ENCODE results near the gene CHD1. TPM values are rescaled to one million over a fixed set of nuclear protein-coding genes. Genes with fewer than 3 reads are reported as not detected.

CHD1 gene
- total RNA-seq, 1 donor from 2014 or later = 62.2 TPM

DNA sequence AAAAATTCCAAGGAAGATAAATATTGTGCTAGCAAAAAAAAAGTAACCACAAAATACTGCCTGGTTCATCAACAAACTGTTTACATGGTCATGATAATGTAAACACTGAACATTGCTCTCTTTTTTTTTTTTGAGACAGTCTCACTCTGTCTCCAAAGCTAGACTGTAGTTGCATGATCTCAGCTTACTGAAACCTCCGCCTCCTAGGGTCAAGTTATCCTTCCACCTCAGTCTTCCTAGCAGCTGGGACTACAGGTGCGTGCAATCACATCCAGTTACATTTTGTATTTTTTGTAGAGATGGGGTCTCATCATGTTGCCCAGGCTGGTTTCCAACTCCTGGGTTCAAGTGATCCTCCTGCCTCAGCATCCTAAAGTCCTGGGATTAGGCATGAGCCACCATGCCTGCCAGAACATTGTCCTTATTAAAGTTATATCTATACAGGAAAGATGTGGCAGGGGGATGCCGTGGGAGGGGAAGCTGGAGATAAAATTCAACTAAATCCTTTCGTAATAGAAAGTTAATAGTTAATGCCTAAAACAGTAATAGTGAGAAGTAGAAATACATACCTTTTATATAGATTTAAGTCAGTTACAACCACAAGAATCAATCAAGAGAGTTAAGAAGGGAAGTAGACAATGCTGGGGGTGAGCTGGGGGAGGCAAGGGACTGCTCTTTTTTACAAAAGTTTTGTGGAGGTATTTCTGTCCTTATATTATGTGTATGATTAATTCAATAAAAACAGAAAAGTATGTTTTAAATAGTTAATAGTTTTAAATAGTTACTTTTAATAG lies 103.0 kb downstream of the CHD1 start:
- DNase-seq (ENCODE audit: low spot score) = no peak

DNA sequence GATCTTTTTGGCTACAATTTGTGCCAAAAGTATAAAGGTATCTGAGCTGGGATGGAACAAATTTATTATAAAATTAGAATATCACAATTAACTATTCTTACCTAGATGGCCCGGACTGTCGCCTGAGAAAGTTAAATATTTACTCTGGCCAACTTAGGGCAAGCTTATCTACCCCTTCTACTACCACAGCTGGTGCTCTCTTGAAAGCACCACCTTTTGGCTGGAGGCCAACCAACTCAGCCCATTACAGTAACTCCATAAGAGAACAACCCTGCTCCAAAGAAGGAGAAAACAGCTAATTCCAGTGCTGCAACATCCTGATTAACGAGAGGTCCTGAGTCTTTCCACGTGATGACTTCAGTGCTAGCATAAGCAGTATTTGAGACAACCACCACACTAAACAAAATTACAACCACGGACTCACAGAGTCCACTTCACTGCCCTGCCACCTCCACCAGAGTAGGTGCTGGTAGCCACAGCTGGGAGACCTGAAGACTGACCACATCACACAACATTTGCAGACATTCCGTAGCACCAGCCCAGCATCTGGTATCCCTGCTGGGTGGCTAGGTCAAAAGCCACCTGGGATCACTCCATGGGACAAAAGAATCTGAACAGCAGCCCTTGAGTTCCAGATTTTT lies 112.1 kb downstream of the CHD1 start:
- no peak for DNase-seq (ENCODE audit: low spot score)

DNA sequence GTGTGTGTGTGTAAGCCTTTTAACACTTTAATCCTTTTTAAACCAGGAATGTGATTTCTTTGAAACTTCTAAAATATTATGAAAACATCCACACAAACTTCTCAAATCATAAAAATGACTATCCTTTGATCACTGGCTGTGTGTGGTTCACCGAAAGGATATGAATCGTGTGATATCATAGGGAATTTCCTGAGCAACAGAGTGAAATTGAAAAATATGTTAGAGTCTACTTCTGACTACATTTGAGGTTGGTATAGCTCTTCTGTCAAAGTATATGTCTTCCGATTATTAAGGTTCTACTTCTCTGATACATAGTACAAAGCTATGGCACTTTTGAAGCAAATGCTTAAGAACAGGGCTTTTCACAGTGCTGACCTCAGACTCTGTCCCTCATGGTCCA lies 115.1 kb downstream of the CHD1 start:
- DNase-seq (ENCODE audit: low spot score) = no peak

DNA sequence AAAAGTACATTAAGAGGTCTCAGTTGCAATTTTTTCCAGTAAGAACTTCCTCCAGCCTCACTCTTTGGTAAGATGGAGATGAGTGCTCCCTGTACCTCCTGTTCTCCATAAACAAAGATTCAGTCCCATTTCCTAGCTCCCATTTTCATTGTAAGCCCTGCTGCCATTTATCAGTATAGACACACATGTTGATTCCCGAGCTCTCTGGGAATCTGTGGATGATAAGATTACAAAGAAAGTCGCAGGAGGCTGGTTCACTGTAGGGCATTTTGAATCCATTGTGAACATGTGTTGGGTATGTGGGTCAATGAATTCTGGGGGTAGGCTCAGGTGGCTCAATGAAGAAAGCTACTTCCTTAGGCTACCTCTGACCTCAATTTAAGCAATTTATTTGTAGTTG lies 118.6 kb downstream of the CHD1 start:
- no peak for DNase-seq (ENCODE audit: low spot score)

DNA sequence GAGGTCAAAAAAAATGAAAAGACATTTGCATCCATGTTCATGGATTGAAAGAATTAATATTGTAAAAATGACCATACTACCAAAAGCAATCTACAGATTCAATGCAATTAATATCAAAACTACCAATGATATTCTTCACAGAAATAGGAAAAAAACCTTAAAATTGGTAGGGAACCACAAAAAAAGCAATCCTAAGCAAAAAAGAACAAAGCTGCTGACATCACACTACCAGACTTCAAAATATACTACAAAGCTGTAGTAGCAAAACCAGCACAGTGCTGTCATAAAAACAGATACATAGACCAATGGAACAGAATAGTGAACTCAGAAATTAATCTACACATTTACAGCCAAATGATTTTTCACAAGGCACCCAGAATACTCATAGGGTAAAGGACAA lies 121.0 kb downstream of the CHD1 start:
- no peak for DNase-seq (ENCODE audit: low spot score)

DNA sequence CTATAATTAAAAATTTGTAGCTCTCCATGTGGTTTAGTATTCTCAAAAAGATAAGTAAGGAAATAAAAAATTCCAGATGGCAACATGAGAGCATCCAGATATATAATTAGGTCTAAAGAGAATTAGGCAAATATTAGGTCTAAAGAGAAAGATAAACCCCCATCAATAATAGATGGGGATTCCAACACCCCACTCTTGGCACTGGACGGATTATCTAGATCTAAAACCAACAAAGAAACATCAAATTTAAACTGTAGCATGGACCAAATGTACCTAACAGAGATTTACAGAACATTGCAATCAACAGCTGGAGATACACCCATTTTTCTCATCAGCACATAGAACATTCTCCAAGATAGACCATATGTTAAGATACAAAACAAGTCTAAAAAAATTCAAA lies 123.7 kb downstream of the CHD1 start:
- no peak for DNase-seq (ENCODE audit: low spot score)

DNA sequence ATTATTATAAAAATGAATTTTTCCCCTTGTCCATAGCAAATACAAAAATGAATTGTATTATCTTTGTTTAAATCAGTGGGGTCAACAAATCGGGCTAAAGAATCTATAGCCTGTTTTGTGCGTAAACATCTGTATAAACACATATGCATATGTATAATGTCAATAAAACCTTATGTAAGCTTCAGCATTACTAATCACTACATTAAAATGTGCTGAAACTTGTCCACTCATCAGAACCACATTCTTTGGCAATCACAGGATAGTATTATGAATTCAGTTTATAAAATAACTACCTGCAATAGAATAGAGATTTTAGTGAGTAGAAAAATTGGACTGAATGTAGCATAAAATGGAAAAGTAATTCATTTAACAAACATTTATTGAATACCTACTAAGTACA lies 124.7 kb downstream of the CHD1 start:
- DNase-seq (ENCODE audit: low spot score) = no peak

Other genes starting within 250 kb of the CHD1 start
- gene RGMB, start 155.3 kb downstream of the CHD1 start, total RNA-seq = 11.3 TPM